ENCODE data around the gene MBOAT1.

DNA sequence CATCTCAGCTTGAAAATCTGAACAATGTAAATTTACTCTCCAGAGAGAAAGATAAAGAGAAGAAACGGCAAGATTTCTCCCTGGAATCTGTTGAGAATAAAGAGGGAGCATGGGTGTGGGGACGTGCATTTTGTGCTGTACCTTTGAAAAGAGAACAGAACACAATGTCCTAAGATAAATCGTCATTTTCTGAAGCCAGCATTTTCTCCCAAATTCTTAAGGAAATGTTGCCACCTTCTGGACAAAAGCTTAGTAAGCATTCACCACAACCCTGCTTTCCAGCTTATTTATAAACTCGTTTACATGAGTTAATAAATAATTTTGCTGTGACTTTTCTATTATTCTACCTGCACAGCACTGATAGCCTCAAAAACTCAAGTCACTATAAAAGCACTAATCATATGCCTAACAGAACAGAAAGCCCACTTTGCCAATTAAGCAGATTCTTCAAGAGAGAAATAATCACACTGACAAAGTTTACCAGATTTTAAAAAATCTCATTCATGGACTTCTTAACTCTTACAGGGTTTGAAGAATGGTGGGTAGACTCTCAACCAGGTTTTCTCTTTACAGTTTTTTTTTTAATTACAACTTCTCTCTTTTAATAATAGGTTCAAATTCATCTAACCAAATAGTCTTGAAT is 155.8 kb downstream of the MBOAT1 start:
- TF ChIP-seq JUNB (IDR thresholded peaks at IDR 0.05) (no peak), CTCF (IDR thresholded peaks at IDR 0.05) (peak; percentile 60), POLR2A (IDR thresholded peaks at IDR 0.05; ENCODE audit: low read length) (no peak), HES2 (IDR thresholded peaks at IDR 0.05) (no peak), EHF (CRISPR knock-in tag; IDR thresholded peaks at IDR 0.05) (no peak), REST (IDR thresholded peaks at IDR 0.05) (no peak), EP300 (IDR thresholded peaks at IDR 0.05) (no peak), ELK1 (IDR thresholded peaks at IDR 0.05; ENCODE audit: low read depth, low read length) (no peak), RAD21 (conservative IDR thresholded peaks at IDR 0.05 in 1 of 2, IDR thresholded peaks at IDR 0.05 in 1 of 2) (peak; percentile 72 to 74), NFE2L2 (conservative IDR thresholded peaks at IDR 0.05; ENCODE audit: low read length) (no peak)
- TF ChIP-seq, protein P1, sequence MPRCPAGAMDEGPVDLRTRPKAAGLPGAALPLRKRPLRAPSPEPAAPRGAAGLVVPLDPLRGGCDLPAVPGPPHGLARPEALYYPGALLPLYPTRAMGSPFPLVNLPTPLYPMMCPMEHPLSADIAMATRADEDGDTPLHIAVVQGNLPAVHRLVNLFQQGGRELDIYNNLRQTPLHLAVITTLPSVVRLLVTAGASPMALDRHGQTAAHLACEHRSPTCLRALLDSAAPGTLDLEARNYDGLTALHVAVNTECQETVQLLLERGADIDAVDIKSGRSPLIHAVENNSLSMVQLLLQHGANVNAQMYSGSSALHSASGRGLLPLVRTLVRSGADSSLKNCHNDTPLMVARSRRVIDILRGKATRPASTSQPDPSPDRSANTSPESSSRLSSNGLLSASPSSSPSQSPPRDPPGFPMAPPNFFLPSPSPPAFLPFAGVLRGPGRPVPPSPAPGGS (IDR thresholded peaks at IDR 0.05), result no peak
- TF ChIP-seq, protein P2, sequence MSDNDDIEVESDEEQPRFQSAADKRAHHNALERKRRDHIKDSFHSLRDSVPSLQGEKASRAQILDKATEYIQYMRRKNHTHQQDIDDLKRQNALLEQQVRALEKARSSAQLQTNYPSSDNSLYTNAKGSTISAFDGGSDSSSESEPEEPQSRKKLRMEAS (IDR thresholded peaks at IDR 0.05), result no peak

Data from A549 (cell line).